ENCODE results near the gene EARS2.
"Not testable (repeated sequence)": the region's sequence is repeated elsewhere in the genome, so short reads cannot be mapped to it uniquely, and the experiment has no call there.

The EARS2 gene

DNA sequence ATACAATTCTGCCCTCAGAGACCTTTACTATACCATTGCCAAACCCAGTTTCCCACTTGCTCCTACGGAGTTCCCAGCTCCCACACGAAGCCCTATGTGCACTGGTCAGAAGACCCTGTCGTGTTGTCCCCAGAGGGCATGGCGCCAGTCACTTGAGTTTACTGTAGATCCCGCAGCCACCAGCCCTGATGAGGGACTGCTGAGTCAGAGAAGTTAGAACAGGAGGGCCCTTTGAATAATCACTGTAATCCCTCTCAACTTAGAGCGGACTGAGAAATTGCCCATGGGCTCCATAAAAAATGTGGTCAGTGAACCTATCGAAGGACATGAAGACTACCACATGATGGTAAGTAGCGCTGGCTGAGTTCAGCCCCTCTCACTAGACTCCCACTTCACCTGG lies 9.6 kb upstream of the EARS2 start:
- no peak for DNase-seq

DNA sequence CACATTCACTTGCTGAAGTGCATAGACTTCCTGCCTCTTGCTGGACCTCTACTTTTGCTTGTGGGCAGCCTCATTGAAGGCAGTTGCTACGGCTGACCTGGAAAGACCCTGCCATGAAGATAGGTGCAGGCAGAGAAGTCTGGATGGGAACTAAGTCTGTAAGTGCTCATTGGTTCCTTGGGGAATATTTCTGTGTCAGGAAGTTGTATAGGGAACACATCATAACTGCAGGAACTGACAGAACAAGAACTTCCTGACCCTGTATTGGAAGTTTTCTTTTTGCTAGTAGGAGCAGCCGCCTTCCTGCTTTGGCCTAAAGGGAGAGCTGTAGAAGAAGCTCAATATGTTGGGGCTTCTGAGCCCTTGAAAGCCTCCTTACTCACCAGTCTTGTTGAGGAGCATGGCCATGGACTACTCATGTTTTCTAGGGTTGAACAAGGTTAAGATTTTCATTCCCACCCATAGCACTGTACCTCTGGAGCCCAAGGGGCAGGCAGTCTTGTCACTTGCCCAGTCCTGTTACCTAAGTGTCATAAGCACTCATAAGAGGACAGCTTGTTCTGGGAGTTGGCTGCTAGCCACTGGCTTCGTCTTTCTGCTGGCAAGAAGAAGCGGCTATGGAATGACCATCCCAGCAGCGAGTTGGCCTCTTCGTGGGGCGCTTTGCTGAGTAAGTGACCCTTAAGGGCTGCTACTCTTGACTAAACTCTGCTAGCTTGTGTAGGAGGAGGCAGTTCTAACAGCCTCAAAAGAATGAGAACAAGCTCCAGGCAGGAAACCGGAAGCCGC lies 7.6 kb upstream of the EARS2 start:
- DNase-seq, result no peak

DNA sequence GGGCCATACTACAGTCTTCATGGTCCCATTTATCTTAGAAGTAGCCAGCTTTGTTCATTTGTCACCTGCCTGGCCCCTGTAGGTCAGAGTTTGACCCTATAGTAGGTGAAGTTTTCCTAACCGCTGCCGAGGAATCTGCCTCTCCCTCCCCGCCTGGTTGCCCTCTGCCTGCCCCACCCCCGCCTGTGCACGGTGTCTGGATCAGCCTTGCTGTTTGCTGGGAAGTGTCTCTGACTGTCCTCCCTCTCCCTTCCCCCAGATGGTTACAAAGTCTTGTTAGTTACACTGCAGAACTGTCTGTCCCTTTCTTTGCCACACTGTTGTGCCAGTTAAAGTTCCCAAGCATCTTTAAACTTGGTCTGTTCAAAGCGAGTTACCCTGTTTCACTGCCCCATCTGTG lies 6.0 kb upstream of the EARS2 start:
- no peak for DNase-seq

DNA sequence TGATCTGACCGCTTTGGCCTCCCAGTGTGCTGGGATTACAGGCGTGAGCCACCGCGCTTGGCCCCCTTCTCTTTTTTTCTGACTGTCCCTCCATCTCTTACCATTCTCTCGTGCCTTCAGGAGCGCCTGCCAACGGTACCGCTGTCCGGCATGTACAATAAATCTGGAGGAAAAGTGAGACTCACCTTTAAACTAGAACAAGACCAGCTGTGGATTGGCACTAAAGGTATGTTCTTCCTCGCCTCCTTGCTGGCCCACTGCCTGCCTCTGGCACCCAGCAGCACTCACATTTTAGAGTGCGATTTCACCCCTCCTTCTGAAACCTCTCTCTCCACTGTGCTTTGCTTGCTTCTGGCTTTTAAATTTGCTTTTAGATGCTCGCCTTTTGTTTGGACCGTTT lies 5.4 kb upstream of the EARS2 start:
- no peak for DNase-seq

DNA sequence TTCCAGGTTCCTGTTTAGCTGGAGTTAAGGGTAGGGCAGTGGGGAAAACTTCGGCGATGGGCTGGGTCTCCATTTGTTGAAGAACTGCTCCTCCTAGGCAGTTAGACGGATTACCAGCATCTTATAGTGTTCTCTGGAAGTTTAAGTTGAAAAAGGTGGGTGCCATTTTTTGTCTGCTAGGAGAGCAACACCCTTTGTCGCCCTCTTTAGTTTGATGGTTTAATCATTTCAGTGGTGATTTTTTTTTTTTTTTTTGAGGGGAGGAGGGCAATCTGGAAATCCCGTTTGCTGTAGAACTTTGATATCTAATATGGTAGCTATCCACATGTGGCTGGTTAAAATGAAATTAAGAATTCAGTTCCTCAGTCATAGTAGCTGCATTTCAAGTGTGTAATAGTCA lies 4.4 kb upstream of the EARS2 start:
- DNase-seq, result no peak

DNA sequence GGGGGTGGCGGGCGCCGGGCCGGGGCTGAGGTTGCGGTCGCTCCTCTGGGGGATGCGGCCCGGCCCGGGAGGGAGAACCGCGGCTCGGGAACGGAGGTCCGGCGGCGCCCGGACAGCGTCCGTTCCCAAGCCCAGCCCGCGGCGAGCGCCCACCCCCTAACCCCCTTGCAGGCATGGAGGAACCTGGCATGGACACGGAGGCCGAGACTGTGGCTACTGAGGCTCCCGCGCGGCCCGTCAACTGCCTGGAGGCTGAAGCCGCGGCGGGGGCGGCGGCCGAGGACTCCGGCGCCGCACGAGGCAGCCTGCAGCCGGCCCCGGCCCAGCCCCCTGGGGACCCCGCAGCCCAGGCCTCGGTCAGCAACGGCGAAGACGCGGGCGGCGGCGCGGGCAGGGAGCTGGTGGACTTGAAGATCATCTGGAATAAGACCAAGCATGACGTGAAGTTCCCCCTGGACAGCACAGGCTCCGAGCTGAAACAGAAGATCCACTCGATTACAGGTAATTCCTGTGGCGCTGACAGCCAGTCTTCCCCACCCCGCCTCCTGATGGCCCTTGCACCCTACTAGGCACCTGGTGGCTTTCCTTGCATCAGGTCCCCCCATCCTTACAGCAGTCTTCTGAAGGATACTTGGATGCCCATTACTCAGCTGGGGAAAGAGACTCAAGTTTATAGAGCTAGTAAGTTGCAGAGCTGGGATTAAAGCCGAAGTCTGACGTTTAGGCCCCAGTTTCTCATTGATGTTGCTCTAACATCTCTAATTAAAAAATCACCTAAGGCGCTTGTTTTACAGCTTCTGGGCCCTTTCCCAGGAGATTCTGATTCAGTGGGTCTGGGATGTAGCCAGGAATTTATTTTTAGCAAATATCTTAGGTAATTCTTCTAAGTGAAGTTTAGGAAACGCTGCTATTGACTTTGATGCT lies 891 bp upstream of the EARS2 start:
- peak; percentile 41 for DNase-seq

DNA sequence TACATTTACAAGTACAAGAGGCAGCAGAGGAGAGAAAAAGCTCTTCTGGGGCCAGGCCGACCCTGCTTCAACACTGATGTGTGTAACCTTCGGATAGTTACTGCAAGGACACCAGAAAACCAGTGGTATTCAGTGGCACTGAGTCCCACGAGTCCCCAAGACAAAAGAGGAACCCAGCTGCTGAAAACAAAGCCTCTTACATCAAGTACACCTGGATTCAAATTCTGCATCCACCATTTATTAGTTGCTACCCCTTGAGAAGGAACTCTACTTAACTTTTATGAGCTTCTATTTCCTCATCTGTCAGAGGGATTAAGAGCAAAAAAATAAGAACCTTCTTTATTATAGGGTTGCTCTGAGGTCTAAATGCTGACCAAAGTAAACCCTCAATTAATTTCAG lies 2.6 kb downstream of the EARS2 start:
- DNase-seq, result no peak

DNA sequence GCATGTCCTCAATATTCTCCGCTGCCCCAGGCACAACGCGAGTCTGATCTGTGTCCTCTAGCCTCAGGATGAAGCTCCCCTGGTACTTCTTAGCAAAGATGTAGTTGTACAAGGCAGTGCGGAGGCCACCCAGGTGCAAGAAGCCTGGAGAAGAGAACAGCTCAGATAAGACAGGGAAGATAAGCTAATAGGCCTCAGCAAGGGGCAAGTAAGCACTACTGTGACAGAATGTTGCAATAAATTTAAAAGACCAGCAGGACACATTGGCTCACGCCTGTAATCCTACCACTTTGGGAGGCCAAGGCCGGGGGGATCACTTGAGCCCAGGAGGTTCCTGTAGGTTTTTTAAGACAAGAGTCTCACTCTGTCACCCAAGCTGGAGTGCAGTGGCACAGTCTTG lies 5.0 kb downstream of the EARS2 start:
- DNase-seq, result no peak

DNA sequence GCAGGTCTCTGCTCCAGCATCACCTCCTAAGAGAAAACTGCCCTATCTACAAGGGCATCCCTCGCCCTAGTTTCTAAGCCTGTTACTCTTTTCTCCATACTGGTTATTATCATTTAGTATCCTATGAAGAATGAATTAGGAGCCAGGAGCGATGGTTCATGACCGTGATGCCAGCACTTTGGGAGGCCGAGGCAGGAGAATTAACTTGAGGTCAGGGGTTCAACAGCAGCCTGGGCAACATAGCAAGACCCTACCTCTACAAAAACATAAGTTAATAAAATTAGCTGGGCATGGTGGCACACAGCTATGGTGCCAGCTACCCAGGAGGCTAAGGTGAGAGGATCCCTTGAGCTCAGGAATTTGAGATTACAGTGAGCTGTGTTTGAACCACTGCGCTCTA lies 7.2 kb downstream of the EARS2 start:
- DNase-seq, result no peak

DNA sequence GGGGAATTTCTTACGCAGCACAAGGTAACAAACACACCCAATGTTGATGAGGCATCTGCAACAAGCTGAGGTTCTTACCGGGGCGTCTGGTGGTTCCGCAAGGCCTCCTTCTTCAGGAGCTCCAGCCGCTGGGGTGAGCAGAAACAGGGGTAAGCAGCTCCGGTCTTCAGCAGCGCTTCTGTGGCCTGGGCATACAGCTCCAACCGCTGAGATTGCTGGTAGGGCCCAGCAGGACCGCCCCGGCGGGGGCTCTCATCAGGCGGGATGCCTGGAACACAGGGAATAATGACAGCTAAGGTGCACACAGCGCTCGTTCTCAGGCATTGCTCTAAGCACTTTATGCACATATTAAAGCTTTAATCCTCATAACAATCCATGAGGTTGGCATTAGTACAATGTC lies 12.7 kb downstream of the EARS2 start:
- DNase-seq, result no peak

DNA sequence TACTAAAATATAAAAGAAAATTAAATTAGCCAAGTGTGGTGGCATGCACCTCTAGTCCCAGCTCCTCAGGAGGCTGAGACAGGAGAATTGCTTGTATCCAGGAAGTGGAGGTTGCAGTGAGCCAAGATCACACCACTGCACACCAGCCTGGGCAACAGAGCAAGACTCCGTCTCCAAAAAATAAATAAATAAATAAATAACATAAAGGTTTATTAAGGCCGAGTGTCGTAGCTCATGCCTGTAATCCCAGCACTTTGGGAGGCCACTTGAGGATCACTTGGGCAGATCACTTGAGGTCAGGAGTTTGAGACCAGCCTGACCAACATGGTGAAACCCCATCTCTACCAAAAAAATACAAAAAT lies 16.4 kb downstream of the EARS2 start:
- DNase-seq, result not testable (repeated sequence)

DNA sequence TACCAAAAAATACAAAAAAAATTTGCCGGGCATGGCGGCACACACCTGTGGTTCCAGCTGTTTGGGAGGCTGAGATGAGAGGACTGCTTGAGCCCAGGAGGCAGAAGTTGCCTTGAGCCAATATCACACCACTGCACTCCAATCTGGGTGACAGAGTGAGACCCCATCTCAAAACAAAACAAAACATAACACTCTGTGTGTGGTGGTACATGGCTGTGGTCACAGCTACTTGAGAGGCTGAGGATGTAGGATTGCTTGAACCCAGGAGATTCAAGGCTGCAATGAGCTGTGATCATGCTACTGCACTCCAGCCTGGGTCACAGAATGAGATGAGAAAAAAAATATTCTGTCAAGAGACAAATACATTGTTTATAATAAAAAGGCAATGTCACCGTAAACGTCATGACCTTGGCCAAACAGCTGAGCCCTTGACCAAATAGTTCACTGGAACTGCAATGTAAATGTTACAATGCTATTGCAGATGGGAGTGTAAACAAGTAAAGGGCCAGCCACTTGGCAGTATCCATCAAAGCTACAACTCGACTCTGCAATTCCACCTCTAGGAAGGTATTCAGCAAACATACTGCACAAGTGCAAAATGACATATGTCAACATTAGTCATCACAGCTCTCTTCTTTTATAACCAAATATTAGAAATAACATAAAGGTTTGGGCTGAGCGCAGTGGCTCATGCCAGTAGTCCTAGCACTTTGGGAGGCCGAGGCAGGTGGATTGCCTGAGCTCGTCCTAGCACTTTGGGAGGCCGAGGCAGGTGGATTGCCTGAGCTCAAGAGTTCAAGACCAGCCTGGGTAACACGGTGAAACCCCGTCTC lies 16.9 kb downstream of the EARS2 start:
- DNase-seq, result peak; percentile 85

DNA sequence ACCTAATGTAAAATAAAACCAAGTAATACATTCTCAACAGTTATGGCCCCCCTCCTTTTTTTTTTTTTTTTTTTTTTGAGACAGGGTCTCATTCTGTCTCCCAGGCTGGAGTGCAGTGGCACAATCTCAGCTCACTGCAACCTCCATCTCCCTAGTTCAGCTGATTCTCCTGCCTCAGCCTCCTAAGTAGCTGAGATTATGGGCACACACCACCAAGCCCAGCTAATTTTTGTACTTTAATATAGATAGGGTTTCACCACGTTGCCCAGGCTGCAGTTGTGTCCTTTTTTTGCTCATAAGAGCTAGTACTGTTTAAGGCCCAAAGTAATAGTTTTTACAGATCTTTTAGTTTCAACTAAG lies 18.3 kb downstream of the EARS2 start:
- no peak for DNase-seq

DNA sequence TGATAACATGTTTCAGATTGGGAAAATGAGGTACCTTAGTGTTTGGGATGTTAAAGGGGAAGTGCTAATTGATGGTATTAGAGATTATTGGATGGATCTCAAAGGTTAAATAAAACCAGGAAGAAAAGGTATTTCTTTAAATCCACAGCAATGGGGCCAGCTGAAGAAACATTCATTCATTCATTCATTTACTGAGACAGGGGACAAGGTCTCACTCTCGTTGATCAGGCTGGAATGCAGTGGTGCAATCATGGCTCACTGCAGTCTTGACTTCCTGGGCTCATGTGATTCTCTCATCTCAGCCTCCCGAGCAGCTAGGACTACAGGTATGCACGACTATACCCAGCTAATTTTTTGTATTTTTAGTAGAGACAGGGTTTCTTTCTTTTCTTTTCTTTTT lies 19.8 kb downstream of the EARS2 start:
- DNase-seq, result no peak

DNA sequence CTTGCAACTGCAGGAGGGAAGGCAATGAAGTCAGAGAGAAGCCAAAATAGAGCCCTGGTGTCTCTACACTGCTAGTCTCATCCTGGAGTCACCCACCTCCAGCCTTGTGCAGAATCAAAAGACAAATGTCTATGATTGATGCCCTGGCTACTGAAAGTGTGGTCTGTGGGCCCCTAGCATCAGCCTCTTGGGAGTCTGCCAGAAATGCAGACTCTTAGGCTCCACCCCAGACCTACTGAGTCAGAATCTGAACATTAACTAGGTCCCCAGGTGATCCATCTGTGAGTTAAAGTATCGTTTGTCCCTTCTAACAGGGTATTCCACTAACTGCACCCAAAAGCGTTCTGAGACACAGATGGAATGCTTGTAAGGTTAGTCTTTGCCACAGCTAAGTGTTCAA lies 21.2 kb downstream of the EARS2 start:
- no peak for DNase-seq

DNA sequence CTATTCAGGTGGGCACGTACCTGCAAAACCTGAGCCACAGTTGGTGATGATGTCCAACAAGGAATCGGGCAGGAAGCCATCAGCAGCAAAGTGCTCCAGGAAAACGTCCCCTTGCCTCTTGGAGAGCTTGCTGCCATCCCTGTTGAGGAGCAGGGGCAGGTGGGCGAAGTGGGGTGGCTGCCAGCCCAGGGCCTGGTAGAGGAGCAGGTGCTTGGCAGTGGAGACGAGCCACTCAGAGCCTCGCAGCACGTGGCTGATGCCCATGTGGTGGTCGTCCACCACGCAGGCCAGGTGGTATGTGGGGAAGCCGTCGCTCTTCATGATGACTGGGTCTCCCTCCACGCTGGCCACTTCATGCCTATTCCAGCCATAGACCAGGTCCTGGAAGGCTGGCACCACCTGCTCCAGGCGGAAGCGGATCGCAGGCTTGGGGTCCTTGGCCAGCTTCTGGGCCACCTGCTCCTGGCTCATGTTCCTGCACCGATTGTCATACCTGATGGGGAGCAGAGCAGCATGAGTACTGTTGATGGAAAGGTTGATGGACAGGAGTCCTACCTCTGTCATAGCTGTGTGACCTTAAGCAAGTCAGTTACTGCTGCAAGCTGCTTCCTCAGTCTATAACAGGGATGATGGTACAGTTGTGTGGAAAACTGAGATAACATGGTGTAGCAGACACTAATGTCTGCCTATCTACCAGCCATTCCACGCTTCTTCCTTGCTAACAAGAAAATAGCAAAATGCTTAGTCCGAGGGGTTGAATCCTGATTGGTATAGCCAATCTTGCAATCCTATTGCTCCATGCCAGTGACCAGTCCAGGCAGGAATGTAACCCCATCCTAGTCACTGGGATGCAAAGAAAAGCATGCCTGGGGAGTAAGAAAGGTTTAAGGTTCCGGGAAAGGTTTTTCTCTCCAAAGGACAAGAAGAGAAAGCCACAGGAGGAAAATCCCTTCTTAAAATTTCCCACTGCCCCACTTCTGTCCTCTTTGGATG lies 22.0 kb downstream of the EARS2 start:
- peak; percentile 29 for DNase-seq

DNA sequence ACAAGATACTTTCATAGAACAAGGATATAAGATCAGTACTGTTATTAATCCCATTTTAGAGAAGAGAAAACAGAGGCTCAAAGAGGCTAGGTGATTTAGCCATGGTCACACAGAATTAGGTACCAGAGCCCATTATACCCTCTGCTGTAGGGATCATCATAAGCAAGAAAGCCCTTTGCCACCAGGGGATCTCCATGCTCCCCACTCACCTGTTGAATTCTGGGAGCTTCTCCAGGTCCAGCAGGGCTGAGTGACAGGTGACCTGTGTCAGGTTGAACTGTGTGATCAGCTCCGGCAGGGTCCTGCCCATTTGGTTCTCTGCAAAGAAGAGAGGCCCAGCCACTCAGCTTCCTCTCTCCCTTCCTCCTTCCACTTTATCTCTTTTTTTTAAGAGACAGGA lies 24.7 kb downstream of the EARS2 start:
- no peak for DNase-seq

DNA sequence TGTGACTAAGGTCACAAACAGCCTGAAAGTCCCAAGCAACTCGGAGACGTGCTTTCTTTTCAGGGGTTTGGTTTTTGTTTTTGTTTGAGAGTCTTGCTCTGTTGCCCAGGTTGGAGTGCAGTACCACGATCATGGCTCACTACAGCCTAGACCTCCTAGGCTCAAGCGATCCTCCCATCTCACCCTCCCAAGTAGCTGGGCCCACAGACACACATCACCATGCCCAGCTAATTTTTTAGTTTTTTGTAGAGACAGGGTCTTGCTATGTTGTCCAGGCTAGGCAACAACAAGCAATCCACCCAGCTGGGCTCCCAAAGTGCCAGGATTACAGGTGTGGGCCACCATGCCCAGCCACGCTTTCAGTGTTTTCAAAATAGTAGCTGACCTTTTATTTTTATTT lies 27.1 kb downstream of the EARS2 start:
- DNase-seq, result no peak

DNA sequence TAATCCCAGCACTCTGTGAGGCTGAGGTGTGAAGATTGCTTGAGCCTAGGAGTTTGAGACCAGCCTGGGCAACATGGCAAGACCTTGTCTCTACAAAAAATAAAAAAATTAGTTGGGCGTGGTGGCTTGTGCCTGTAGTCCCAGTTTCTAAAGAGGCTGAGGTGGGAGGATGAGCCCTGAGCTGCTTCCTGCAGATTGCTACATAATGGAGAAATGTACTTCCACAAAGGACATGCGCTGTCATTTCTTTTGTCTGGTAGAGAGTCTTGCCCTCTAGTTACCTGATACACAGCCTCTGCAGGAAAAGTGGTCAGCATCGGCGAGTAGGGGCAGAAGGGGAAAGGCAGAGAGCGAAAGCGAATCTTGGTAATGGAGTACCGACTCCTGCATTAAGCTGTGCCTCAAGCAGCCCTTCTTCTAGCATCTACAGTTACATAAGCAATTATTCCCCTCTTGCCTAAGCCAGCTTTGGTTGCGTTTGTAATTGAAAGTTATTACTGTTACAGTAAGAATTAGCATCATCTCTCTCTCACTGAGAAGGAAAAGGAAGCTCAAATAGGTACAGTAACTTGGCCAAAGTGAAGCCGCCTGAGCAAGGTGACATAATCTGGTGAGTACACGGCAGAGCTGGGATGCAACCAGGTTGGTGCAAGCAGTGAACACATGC lies 28.4 kb downstream of the EARS2 start:
- no peak for DNase-seq

DNA sequence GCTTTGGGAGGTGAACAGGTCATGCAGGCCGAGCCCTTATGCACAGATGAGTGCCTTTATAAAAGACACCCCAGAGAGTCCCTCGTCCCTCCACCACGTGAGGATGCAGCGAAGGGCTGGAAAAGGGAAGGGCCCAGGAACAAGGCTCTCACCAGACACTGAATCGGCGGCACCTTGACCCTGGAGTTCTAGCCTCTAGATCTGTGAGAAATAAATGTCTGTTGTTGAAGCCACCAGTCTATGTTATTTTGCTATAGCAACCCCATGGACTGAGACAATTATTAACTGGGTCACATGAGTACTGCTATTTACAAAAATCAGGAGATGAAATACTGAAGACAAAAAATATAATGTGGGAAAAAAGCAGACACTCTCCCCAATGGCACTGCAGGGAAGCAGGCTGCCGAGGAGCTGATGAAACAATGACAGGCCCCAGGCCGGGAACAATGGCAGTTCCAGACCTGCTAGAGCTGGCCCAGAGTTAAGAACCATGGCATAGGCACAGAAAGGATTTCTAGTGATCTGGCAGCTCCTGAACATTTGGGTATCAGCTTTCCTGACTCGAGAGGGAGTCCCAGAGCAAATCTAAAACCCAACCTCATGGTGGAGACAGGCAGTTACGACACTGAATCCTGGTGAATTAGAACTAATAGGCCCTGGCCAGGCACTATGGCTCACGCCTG lies 29.0 kb downstream of the EARS2 start:
- DNase-seq, result no peak

DNA sequence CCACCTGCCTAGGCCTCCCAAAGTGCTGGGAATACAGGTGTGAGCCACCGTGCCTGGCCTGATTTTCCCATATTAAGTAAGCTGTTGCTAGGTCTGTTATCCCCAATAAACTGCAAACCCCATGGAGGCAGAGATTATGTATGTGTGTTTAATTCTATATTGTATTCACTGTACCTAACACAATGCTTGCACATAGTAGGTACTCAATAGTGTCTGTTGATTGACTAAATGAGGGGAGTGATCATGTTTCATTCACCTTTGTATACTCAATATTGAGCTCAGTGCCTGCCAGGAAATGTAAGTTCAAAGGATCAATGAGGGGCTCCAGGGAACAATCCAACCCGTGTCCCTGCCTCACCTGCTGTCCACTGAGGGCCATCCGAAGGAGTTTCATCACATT lies 32.3 kb downstream of the EARS2 start:
- DNase-seq, result no peak

Data from NCI-H2029 (cell line).